Ovary (tissue), 9 donors: Measurements from ENCODE around the gene VAC14. TPM values are rescaled to one million over a fixed set of nuclear protein-coding genes. Genes with fewer than 3 reads are reported as not detected.
A peak's percentile ranks its signal among the peaks of the same experiment; 100 is the strongest.

Source experiments
- DNase-seq, 5 donors: peaks; one replicate each; pipeline ENCODE4 v3.0.0-alpha.2; 2019 to 2020
- H3K27ac ChIP-seq, 2 donors: fragments of 200-600 bp; one replicate each; pipeline versions ENCODE4 v1.5.1 to v1.8.0; 2019 to 2022
- H3K27me3 ChIP-seq: fragments of 200-600 bp; one replicate; pipeline ENCODE4 v1.8.0; 2022
- H3K36me3 ChIP-seq: fragments of 200-600 bp; sonication (generic); one replicate; pipeline ENCODE4 v1.5.1; 2019
- H3K4me1 ChIP-seq: one replicate; pipeline ENCODE4 v1.8.1; 2013; ENCODE audit warnings: mild to moderate bottlenecking, moderate library complexity; ENCODE audit not compliant: insufficient read depth
- H3K4me3 ChIP-seq: fragments of 200-600 bp; sonication (generic); one replicate; pipeline ENCODE4 v1.5.1; 2017
- H3K9me3 ChIP-seq, 2 donors: fragments of 200-600 bp in 1 of 2; sonication (generic) in 1 of 2; one replicate each; pipeline versions ENCODE4 v1.5.1 to v1.8.1; 2013 to 2019; ENCODE audit warnings: mild to moderate bottlenecking in 1 of 2, moderate library complexity in 1 of 2
- CTCF ChIP-seq, 3 donors: fragments of 450-650 bp in 2 of 3; fragments of 200-600 bp in 1 of 3; IDR thresholded peaks; one replicate each; pipeline versions ENCODE4 v1.5.1 to v1.8.0; 2016 to 2022; ENCODE audit warnings: antibody characterized with exemption in 3 of 3, mild to moderate bottlenecking in 1 of 3
- EP300 ChIP-seq: sonication (generic); formaldehyde crosslinking; IDR thresholded peaks from one replicate; pipeline ENCODE4 v1.6.1; 2017; ENCODE audit warnings: antibody characterized with exemption
- POLR2A ChIP-seq: fragments of 450-650 bp; IDR thresholded peaks from one replicate; pipeline ENCODE4 v1.6.1; 2017; ENCODE audit warnings: antibody characterized with exemption, mild to moderate bottlenecking, moderate library complexity
- WGBS, 3 donors: extraction: QIAGEN DNeasy Blood & Tissue Kit in 1 of 3; methylation state at CpG; one replicate each; pipeline versions ENCODE4 v1.1.5 to v1.1.7; 2013 to 2017; 5-methylcytosine and 5-hydroxymethylcytosine counted together
- intact Hi-C, 4 donors: fragments of 100-400 bp; cut with DNase I; formaldehyde crosslinking; loops; one replicate each; pipeline versions ENCODE4 v1.11.0 to v1.15.1; 2022 to 2023
- polyA plus RNA-seq, 2 donors: library from polyadenylated mRNA; stranded (reverse); fragments of 200-250 nt in 1 of 2; fragments of 350-450 nt in 1 of 2; fragmentation: Illumina TruSeq in 1 of 2; extraction: RNeasy Lipid Tissue Mini Kit (QIAGEN cat#74804) in 1 of 2; gene quantifications; one replicate each; pipeline ENCODE4 v1.2.3, GENCODE V29; 2013 to 2014
- total RNA-seq, 7 donors: library from RNA; depleted of rRNA in 2 of 7; stranded (reverse); fragments of >200 nt in 2 of 7; fragmentation: NEBNext Ultra II Directional in 3 of 7; extraction: Animal tissue kit (Norgen Biotek cat#: 25700) in 3 of 7; gene quantifications; one replicate each; pipeline versions ENCODE4 v1.1.0 to v1.2.4, GENCODE V29; 2016 to 2023
- donor health status: DM: no; HTN: no; CAD: no; lungs with moderate emphysema.
- donor health status: DM: no; HTN: no; CAD: no.
- donor health status: Bipolar disorder and iron deficiency.
- donor health status: DM: yes; HTN: yes; CAD: no.
- donor health status: DM: no; HTN: no; CAD: no.
- donor health status: DM: yes; HTN: yes; CAD: no.

Gene VAC14
- total and polyA plus RNA-seq, 9 donors = 9.9 to 32.4 (median 21.1) TPM

DNA sequence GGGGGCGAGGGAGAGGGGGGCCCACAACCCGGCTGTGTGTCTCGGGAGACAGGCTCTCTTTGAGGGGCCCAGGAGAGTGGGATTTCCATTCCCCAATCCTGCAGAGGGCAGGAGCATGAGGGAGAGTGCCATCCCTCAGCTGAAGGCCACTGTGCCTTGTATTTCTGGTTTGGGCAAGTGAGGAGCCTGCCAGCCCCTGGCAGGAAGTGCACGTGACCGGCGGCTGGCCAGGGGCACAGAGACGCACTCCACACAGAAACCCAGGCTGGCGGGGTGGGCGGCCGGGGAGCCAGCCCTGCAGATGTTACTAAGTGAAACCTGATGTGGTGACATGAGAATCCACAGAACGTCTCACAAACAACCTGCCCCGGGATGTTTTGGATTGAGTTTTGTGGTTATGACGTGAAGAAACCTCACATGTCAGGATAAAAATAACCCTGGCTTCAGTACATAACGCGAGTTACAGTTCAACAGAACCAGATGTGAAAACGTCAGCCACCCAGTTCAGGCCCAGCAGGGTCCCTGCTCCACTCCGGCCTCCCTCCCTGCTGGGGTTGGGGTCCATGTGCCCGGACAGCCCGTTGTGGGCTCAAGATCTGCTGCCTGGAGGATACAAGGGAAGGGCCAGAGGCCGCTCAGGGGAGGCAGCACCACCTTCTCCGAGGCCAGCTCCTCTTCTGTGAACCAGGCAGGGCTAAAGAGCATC, 63.4 kb downstream of the VAC14 start:
- no peak for TF ChIP-seq CTCF (IDR thresholded peaks at IDR 0.05)
- no peak for TF ChIP-seq EP300
- TF ChIP-seq POLR2A = no peak
- Histone ChIP-seq H3K27ac (peak overlapping the region; percentile 45 to 87), H3K36me3 (no peaks in the 10 kb centered on the region), H3K27me3 (no peaks in the 10 kb centered on the region), H3K9me3 (no peaks in the 10 kb centered on the region), H3K4me3 (no peak overlapping the region), H3K4me1 (peaks cover 4% of the 10 kb centered on the region)
- peak in 4 of 5 donors; percentile 54 to 71 (median 66) for DNase-seq
- intact Hi-C loops = loop anchor here in 1 of 4 donors (2.0 kb wide), 1 partner anchor 51 kb away; the partner anchor contains the start of gene MTSS2
- WGBS, 3 donors = 21 to 30% (median 26%) methylated on average over 21 of the region's 21 CpGs

DNA sequence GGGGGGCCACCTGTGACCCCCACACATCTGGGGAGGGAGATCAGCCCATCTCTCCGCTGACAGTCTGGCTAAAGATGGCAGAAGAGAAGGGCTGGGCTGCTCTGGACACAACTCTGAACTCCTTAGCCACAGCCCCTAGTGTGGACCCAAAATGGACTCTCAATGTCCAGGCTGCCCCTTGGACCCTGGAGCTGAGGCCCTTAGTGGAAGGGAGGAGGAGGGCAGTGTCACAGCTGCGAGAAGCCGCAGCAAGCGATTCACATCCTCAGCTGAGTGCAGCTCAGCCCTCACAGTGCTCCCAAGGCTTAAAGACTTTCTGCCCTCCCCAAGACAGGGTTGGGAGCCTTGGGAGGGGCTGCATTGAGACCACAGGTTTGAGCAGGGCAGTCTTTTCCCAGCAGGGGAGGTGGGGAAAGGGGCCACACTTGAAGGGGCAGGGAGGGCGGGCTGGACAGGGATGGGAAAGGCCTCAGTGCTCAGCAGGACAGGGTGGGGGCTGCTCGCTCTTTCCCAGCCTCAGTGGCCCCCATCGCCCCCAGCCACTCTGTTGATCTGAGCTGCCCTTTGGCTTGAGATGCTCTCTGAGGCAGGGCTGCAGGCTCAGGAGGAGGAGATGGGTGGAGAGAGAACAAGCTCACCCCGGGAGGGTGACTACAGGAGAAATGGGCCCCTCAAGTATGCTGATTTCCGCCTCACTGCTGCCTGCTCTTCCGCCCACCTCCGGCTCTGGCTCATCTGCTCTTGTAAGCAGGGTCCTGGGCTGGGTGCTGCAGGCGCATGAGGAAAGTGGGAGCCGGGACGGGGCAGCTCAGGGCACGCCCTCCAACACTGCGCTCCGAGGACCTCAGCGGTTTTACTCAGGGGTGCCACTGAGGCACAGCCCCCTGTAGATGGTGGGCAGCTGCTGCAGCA, 64.2 kb downstream of the VAC14 start:
- no peak for TF ChIP-seq POLR2A
- no peak for TF ChIP-seq CTCF (IDR thresholded peaks at IDR 0.05)
- TF ChIP-seq EP300 = no peak
- intact Hi-C loops = no loop called here
- DNase-seq = no peak
- no peaks in the 10 kb centered on the region for H3K9me3 ChIP-seq
- no peak overlapping the region for H3K4me3 ChIP-seq
- H3K36me3 ChIP-seq = no peaks in the 10 kb centered on the region
- H3K4me1 ChIP-seq = peaks cover 4% of the 10 kb centered on the region
- WGBS, 3 donors = 89 to 90% (median 90%) methylated on average over 17 to 18 of the region's 18 CpGs
- peak overlapping the region; percentile 45 to 87 for H3K27ac ChIP-seq
- H3K27me3 ChIP-seq = no peaks in the 10 kb centered on the region

- Histone ChIP-seq H3K9me3 (no peaks in the 10 kb centered on the region), H3K27ac (no peak overlapping the region), H3K4me3 (no peak overlapping the region), H3K27me3 (no peaks in the 10 kb centered on the region), H3K36me3 (no peaks in the 10 kb centered on the region), H3K4me1 (peaks cover 4% of the 10 kb centered on the region)
- DNase-seq = no peak
- TF ChIP-seq POLR2A = no peak
- no peak for TF ChIP-seq CTCF (IDR thresholded peaks at IDR 0.05)
- no peak for TF ChIP-seq EP300
- intact Hi-C loops = no loop called here
- 54 to 76% (median 64%) methylated on average over 13 of the region's 13 CpGs for WGBS, 3 donors
Observed at GRCh38 chr16:70735141-70735979, 65.6 kb downstream of the VAC14 start.

DNA sequence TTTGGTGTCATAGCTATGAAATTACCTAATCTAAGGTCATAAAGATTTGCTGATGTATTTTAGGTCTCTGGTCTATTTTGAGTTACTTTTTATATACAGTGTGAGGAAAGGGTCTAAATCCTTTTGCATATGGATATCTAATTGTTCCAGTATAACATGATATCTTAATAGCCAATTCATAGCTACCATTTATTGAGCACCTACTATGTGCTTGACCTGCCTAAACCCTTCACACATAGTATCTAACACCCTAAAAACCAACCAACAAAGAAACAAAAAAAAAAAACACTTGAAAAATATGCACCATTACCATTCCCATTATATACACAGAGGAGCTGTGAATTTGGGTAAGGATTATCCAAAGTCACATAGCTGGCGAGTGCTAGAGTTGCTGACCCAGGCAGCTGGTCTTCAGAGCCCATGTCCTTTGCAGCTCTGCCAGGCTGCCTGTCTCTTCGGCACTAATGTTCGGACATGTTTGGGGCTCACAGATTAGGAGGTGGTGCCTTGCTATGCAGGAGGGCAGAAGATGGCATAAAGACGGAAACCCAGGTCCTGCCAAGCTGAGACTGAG, 66.3 kb downstream of the VAC14 start:
- WGBS, 3 donors = 88 to 96% (median 94%) methylated on average over 4 of the region's 4 CpGs
- H3K27ac ChIP-seq = no peak overlapping the region
- TF ChIP-seq EP300 (no peak), CTCF (IDR thresholded peaks at IDR 0.05) (no peak), POLR2A (no peak)
- no peaks in the 10 kb centered on the region for H3K36me3 ChIP-seq
- DNase-seq = no peak
- no peak overlapping the region for H3K4me3 ChIP-seq
- no peaks in the 10 kb centered on the region for H3K27me3 ChIP-seq
- intact Hi-C loops = no loop called here
- peaks cover 4% of the 10 kb centered on the region for H3K4me1 ChIP-seq
- H3K9me3 ChIP-seq = no peaks in the 10 kb centered on the region
